Measurements from ENCODE around the gene EYA4.
"Not testable (repeated sequence)": the region's sequence is repeated elsewhere in the genome, so short reads cannot be mapped to it uniquely, and the experiment has no call there.

EYA4 gene

GRCh38 chr6:133551847-133552341 lies 310.7 kb downstream of the EYA4 start:
- TF ChIP-seq ZNF274 (IDR thresholded peaks at IDR 0.05; ENCODE audit: low read depth, low read length), result no peak
- no peak overlapping the region for H3K4me3 ChIP-seq (ENCODE audit: low read length)

DNA sequence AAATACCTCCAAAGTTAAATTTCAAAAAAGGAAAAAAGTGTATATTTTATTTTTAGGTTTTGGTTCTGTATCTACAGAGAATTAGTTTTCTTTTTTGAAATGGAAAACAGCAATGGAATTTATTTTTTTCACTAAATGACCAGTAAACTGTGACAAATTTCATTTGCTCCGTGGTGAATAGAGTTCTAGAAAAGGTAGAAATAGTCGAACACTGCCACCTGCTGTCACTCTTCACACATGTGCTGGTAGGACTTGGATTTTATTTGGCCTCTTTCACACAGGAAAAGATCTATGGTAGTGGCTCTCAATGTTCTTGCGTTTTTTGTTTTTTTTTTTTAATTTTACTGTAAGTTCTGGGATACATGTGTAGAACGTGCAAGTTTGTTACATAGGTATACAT lies 312.5 kb downstream of the EYA4 start:
- H3K4me3 ChIP-seq (ENCODE audit: low read length), result no peak overlapping the region
- TF ChIP-seq ZNF274 (IDR thresholded peaks at IDR 0.05; ENCODE audit: low read depth, low read length), result no peak

DNA sequence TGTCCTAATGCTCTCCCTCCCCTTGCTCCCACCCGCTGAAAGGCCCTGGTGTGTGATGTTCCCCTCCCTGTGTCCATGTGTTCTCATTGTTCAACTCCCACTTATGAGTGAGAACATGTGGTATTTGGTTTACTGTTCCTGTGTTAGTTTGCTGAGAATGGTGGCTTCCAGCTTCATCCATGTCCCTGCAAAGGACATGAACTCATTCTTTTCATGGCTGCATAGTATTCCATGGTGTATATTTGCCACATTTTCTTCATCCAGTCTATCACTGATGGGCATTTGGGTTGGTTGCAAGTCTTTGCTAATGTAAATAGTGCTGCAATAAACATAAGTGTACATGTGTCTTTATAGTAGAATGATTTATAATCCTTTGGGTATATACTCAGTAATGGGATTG lies 313.0 kb downstream of the EYA4 start:
- H3K4me3 ChIP-seq (ENCODE audit: low read length), result not testable (repeated sequence)

- no peak overlapping the region for H3K4me3 ChIP-seq (ENCODE audit: low read length)
- no peak for TF ChIP-seq ZNF274 (IDR thresholded peaks at IDR 0.05; ENCODE audit: low read depth, low read length)
Observed at GRCh38 chr6:133555685-133556084, 314.5 kb downstream of the EYA4 start.

DNA sequence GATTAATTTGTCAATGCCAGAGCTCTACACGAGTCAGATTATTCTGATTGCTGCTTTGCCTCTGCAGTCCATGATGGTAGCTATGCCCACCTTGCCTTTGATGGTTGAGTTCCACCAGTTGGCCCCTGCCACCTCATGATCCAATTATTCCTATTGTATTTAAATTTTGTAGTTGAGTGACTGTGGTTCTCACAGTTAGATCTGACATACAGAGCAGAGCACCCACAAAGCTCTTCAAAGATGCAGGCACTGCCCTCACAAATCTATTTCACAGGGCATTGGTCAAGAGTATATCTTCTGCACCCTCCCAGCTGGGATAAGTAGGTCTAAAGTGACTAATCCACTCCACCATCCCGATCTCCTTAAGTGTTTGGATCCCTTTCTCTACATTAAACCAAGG lies 318.8 kb downstream of the EYA4 start:
- TF ChIP-seq ZNF274 (IDR thresholded peaks at IDR 0.05; ENCODE audit: low read depth, low read length), result no peak
- H3K4me3 ChIP-seq (ENCODE audit: low read length), result no peak overlapping the region

DNA sequence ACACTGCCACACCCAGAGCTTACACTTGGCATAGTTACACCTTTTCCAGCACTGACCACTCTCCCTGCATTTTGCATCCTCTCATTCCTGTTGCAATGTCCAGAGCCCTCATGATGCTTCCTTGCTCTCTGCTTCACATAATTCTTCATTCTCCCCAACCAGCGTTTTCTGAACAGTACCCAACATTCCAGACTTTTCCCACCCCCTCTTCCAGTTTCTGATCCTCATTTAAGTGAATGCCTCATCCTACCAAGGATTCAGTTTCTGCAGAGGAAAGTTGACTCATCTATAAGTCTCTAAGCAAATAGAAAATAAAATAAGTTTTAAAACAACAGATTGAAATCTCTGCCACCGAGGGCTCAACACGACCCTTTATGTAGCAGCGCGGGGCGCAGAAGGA lies 326.5 kb downstream of the EYA4 start:
- no peak overlapping the region for H3K4me3 ChIP-seq (ENCODE audit: low read length)
- no peak for TF ChIP-seq ZNF274 (IDR thresholded peaks at IDR 0.05; ENCODE audit: low read depth, low read length)

DNA sequence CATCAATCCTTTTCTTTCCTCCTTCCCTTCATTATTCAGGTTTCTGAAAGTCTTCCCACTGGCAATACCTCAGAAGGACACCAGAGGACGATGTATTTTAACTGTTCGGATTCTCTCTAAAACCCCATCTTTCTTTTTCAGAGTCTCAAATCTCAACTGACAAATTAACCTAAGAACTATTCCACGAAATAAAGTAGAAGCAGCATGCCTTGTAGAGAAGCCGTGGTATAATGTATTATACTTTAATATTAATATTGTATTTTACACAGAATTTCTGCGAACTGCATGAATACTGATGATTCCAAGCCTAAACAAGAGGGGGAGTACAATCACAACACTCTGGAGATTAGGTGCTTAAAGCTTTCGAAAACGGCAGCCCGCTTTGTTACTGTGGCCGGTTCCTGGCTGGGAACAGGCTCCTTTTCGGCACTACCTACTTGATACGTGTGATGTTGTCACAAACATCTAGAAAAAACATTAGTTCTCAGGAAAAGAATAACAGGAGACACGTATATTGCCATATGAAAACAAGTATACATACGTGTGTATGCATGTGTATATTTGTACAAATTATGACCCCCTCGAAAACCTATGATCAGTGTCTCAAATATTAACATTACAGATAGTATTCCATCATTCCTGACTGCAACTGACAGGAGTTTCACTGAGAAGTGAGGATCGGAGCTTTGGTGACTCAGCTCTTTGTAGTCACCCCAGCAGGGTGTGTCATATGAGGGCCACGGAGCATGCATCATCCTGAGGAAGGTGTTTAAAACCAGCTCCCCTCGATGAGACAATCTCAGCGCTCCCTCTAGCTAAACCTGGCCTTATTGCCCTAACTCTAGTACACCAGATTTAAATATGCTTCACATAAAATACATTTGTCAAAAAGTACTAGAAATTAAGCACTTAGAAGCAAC lies 328.1 kb downstream of the EYA4 start:
- peak overlapping the region; percentile 33; the same call in 1 of the 2 replicates for H3K4me3 ChIP-seq (ENCODE audit: low read length)
- TF ChIP-seq ZNF274 (IDR thresholded peaks at IDR 0.05; ENCODE audit: low read depth, low read length), result no peak

DNA sequence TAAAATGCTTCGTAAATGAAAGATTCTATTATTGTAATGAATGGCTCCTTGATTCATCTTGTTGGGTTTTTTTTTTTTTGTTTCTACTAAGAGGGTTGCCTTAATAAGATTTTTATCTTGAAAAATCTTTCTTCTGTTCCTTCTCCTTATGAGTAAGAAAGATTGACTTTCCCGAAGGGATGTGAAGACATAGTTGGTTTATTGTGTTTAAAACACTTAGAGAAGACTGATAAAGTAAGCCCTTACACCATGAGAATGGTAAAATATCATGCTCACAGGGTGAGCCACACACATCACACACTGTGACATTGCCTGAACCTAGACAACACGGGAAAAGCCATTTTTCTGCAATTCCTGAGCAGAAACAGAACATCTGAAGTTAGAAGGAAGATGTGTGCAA lies 330.5 kb downstream of the EYA4 start:
- no peak for TF ChIP-seq ZNF274 (IDR thresholded peaks at IDR 0.05; ENCODE audit: low read depth, low read length)
- no peak overlapping the region for H3K4me3 ChIP-seq (ENCODE audit: low read length)

- H3K4me3 ChIP-seq (ENCODE audit: low read length), result no peak overlapping the region
- TF ChIP-seq ZNF274 (IDR thresholded peaks at IDR 0.05; ENCODE audit: low read depth, low read length), result no peak
Observed at GRCh38 chr6:133577851-133578250, 336.7 kb downstream of the EYA4 start.

Measured in GM08714 (cell line).